ENCODE results near the gene SNTB2. TPM values are rescaled to one million over a fixed set of nuclear protein-coding genes. Genes with fewer than 3 reads are reported as not detected.
A peak's percentile ranks its signal among the peaks of the same experiment; 100 is the strongest.

Gene SNTB2
- total RNA-seq, 1 donor from 2014 or later: 36.1 TPM

DNA sequence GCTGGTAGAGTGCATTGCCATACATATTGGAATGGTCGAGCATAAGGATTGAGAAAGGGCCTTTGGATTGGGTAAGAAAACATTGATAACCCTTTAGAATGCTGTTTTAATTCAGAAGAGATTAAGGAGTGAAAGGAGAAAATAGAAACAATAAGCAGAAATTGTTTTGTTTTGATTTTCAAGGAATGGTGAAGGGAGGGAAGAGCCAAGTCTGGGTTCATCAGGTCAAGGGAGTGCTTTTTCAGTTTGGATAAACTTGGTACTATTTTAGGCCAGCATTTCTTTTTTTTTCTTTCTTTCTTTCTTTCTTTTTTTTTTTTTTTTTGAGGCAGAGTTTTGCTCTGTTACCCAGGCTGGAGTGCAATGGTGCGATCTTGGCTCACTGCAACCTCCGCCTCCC lies 50.3 kb downstream of the SNTB2 start:
- no peak overlapping the region for H3K27ac ChIP-seq
- TF ChIP-seq CTCF (IDR thresholded peaks at IDR 0.05): no peak
- H3K9me3 ChIP-seq: no peaks in the 10 kb centered on the region
- no peaks in the 10 kb centered on the region for H3K36me3 ChIP-seq
- no peak for ATAC-seq
- peaks cover 50% of the 10 kb centered on the region for H3K4me1 ChIP-seq
- H3K4me3 ChIP-seq: no peak overlapping the region
- no peaks in the 10 kb centered on the region for H3K27me3 ChIP-seq (ENCODE audit: low read depth)
- no peak for DNase-seq
- intact Hi-C loops (cut with DNase I): no loop called here

DNA sequence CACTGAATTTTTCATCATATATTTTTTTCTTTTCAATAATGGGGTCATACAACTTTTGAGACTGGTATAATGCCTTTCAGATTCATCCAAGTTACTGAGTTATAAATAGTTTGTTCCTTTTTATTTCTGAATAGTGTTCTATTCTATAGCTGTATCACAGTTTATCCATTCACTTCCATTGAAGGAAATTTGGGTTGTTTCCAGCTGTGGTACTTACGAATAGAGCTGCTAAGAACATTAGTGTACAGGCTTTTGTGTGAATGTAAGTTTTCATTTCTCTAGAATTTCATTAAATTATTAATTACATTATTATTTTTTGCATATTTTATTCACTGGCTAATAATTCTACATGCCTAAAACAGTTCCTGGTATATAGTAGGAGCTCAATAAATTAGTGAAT lies 52.9 kb downstream of the SNTB2 start:
- no peak for DNase-seq
- no peak for ATAC-seq
- no peaks in the 10 kb centered on the region for H3K9me3 ChIP-seq
- no peak overlapping the region for H3K27ac ChIP-seq
- TF ChIP-seq CTCF (IDR thresholded peaks at IDR 0.05): no peak
- H3K36me3 ChIP-seq: no peaks in the 10 kb centered on the region
- intact Hi-C loops (cut with DNase I): no loop called here
- H3K4me3 ChIP-seq: no peak overlapping the region
- peaks cover 53% of the 10 kb centered on the region for H3K4me1 ChIP-seq
- no peaks in the 10 kb centered on the region for H3K27me3 ChIP-seq (ENCODE audit: low read depth)

GRCh38 chr16:69240331-69240730 lies 53.4 kb downstream of the SNTB2 start:
- intact Hi-C loops (cut with DNase I): no loop called here
- H3K27ac ChIP-seq: no peak overlapping the region
- no peaks in the 10 kb centered on the region for H3K36me3 ChIP-seq
- H3K27me3 ChIP-seq (ENCODE audit: low read depth): no peaks in the 10 kb centered on the region
- DNase-seq (no peak), ATAC-seq (no peak)
- no peak overlapping the region for H3K4me3 ChIP-seq
- no peaks in the 10 kb centered on the region for H3K9me3 ChIP-seq
- TF ChIP-seq CTCF (IDR thresholded peaks at IDR 0.05): no peak
- peaks cover 53% of the 10 kb centered on the region for H3K4me1 ChIP-seq

DNA sequence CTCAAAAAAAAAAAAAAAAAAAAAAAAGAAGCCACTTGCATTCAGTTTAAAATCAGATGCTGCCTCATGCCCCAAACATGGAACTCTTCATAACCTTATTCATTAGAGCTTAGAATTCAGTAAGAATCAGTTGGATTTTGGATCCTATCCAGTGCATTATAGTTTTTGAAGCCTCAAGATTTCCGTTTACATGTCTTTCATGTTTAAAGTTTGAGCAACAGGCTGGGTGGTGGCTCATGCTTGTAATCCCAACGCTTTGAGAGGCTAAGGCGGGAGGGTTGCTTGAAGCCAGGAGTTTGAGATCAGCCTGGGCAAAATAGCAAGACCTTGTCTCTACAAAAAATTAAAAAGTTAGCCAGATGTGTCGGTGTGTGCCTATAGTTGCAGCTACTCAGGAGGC lies 55.0 kb downstream of the SNTB2 start:
- Histone ChIP-seq H3K27me3 (ENCODE audit: low read depth) (no peaks in the 10 kb centered on the region), H3K4me3 (no peak overlapping the region), H3K4me1 (peaks cover 38% of the 10 kb centered on the region), H3K36me3 (peaks cover 7% of the 10 kb centered on the region), H3K9me3 (no peaks in the 10 kb centered on the region), H3K27ac (no peak overlapping the region)
- no peak for TF ChIP-seq CTCF (IDR thresholded peaks at IDR 0.05)
- ATAC-seq (no peak), DNase-seq (no peak)
- intact Hi-C loops (cut with DNase I): no loop called here

GRCh38 chr16:69243479-69243878 lies 56.5 kb downstream of the SNTB2 start:
- Histone ChIP-seq H3K4me1 (peaks cover 25% of the 10 kb centered on the region), H3K27ac (no peak overlapping the region), H3K36me3 (peaks cover 18% of the 10 kb centered on the region), H3K9me3 (no peaks in the 10 kb centered on the region), H3K4me3 (no peak overlapping the region), H3K27me3 (ENCODE audit: low read depth) (no peaks in the 10 kb centered on the region)
- no peak for TF ChIP-seq CTCF (IDR thresholded peaks at IDR 0.05)
- DNase-seq (no peak), ATAC-seq (peak; percentile 87 to 96)
- intact Hi-C loops (cut with DNase I): no loop called here

GRCh38 chr16:69244336-69244735 lies 57.4 kb downstream of the SNTB2 start:
- DNase-seq: no peak
- no peak for TF ChIP-seq CTCF (IDR thresholded peaks at IDR 0.05)
- Histone ChIP-seq H3K4me1 (peaks cover 20% of the 10 kb centered on the region), H3K9me3 (no peaks in the 10 kb centered on the region), H3K36me3 (peaks cover 23% of the 10 kb centered on the region), H3K27ac (no peak overlapping the region), H3K27me3 (ENCODE audit: low read depth) (no peaks in the 10 kb centered on the region), H3K4me3 (no peak overlapping the region)
- ATAC-seq: peak in 1 of 2 donors; percentile 23
- intact Hi-C loops (cut with DNase I): no loop called here

Data from lower lobe of right lung (tissue), 2 donors.